Hepatocyte (in vitro differentiated cells): Measurements from ENCODE around the gene FAF2. TPM values are rescaled to one million over a fixed set of nuclear protein-coding genes. Genes with fewer than 3 reads are reported as not detected.
A peak's percentile ranks its signal among the peaks of the same experiment; 100 is the strongest.

Experiments
- DNase-seq: peaks from one replicate; pipeline ENCODE4 v3.0.0-alpha.2; 2016; ENCODE audit warnings: low spot score
- H2AFZ ChIP-seq: fragments of 200-600 bp; sonication (generic); 2 replicates; pipeline ENCODE4 v1.6.0; 2016; ENCODE audit warnings: antibody characterized with exemption, mild to moderate bottlenecking
- H3K27ac ChIP-seq: fragments of 200-600 bp; sonication (generic); 2 replicates; pipeline ENCODE4 v1.5.1; 2016; ENCODE audit warnings: mild to moderate bottlenecking
- H3K27me3 ChIP-seq: fragments of 200-600 bp; sonication (generic); 2 replicates; pipeline ENCODE4 v1.6.1; 2016
- H3K36me3 ChIP-seq: fragments of 200-600 bp; sonication (generic); replicated peaks from 2 replicates; pipeline ENCODE4 v1.5.1; 2016; ENCODE audit warnings: low read depth; ENCODE audit not compliant: insufficient read depth
- H3K4me1 ChIP-seq: fragments of 200-600 bp; sonication (generic); 2 replicates; pipeline ENCODE4 v1.5.1; 2016; ENCODE audit warnings: mild to moderate bottlenecking, moderate library complexity; ENCODE audit not compliant: insufficient read depth
- H3K4me2 ChIP-seq: fragments of 200-600 bp; sonication (generic); 2 replicates; pipeline ENCODE4 v1.6.0; 2016
- H3K4me3 ChIP-seq: fragments of 200-600 bp; sonication (generic); 2 replicates; pipeline ENCODE4 v1.5.1; 2016; ENCODE audit warnings: mild to moderate bottlenecking
- H3K79me2 ChIP-seq: fragments of 200-600 bp; sonication (generic); 2 replicates; pipeline ENCODE4 v1.6.0; 2017; ENCODE audit warnings: mild to moderate bottlenecking
- H3K9me2 ChIP-seq: fragments of 200-600 bp; sonication (generic); replicated peaks from 2 replicates; pipeline ENCODE4 v1.6.0; 2017; ENCODE audit warnings: mild to moderate bottlenecking; ENCODE audit not compliant: insufficient read depth
- H3K9me3 ChIP-seq: fragments of 200-600 bp; sonication (generic); 2 replicates; pipeline ENCODE4 v1.5.1; 2016; ENCODE audit warnings: low read depth, mild to moderate bottlenecking
- H4K20me1 ChIP-seq: fragments of 200-600 bp; sonication (generic); 2 replicates; pipeline ENCODE4 v1.6.0; 2016; ENCODE audit warnings: mild to moderate bottlenecking; ENCODE audit not compliant: insufficient read depth, poor library complexity, severe bottlenecking
- EZH2 ChIP-seq: fragments of 200-600 bp; sonication (generic); IDR thresholded peaks from 2 replicates; pipeline ENCODE4 v1.6.1; 2016; ENCODE audit warnings: antibody characterized with exemption, mild to moderate bottlenecking, borderline replicate concordance
- EZH2phosphoT487 ChIP-seq: fragments of 200-600 bp; sonication (generic); IDR thresholded peaks from one replicate; pipeline ENCODE4 v1.6.1; 2018; ENCODE audit warnings: antibody characterized with exemption, mild to moderate bottlenecking, low read depth, moderate library complexity; ENCODE audit not compliant: unreplicated experiment, severe bottlenecking
- WGBS: methylation state at CpG from one replicate; pipeline ENCODE4 v1.1.6; 2016; ENCODE audit warnings: low lambda C conversion rate; ENCODE audit errors: missing lambda C conversion rate; 5-methylcytosine and 5-hydroxymethylcytosine counted together
- polyA plus RNA-seq: library from polyadenylated mRNA; unstranded; fragments of >200 nt; fragmentation: Nextera tagmentation; extraction: Ambion mirVana; gene quantifications from 2 replicates; pipeline ENCODE4 v1.2.1, GENCODE V29; 2016
- total RNA-seq: library from RNA; depleted of rRNA; stranded (reverse); fragments of >200 nt; gene quantifications from 2 replicates; pipeline ENCODE4 v1.2.3, GENCODE V29; 2014
- TF ChIP-seq, protein P1 (sequence below): fragments of 200-600 bp; sonication (generic); IDR thresholded peaks from 2 replicates; pipeline ENCODE4 v1.5.1; 2016; ENCODE audit warnings: antibody characterized with exemption, mild to moderate bottlenecking; ENCODE audit not compliant: poor library complexity

FAF2 gene
- total and polyA plus RNA-seq, 2 experiments from 2014 or later, result 47.3 to 63.1 TPM

DNA sequence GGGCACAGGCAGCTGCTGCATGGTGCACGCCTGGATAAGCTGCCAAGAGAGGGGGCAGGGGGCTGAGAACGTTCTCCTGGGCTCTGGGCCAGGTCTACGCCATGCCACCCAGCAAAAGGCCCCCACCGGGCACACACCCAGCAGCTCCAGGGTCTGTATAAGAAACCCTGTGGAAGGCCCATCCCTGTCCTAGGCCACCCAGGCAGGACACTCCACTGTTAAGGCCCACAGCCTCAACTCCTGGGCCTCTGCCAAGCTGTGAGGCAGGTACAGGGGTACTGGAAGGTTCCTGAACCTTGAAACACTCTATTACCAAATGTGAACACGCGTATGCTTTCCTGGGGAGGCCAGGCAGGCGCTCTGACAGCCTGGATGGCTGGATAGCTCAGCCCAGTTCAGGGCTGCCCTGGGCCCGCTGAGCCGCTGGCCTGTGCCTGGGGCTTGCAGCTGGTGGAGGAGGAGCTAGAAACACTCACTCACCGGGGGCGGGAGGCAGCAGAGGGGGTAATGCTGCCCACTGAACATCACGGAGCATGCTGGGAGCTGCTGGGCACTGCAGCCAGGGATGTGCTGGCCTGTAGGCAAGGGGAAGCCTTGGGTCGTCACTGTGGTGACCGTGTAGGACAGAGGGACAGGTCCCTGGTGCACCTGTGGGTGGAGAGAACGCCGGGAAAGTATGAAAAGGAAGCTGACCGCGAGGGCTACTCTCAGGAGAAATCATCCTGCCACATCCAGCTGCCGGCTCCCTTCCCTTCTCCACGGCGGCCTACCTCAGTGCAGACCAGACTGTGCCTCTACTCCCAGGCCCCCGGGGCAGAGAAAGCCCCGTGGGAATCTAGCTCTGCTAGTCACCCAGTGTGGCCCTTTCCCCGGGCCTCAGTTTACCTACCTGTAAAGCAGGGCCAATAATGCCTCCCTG lies 83.1 kb downstream of the FAF2 start:
- Histone ChIP-seq H3K27ac (peak overlapping the region; percentile 68), H4K20me1 (peaks cover 44% of the 10 kb centered on the region), H3K36me3 (no peaks in the 10 kb centered on the region), H2AFZ (no peak overlapping the region), H3K79me2 (peaks cover 50% of the 10 kb centered on the region), H3K4me2 (no peak overlapping the region), H3K27me3 (no peaks in the 10 kb centered on the region), H3K9me3 (no peaks in the 10 kb centered on the region), H3K4me3 (no peak overlapping the region), H3K4me1 (peaks cover 32% of the 10 kb centered on the region), H3K9me2 (no peaks in the 10 kb centered on the region)
- TF ChIP-seq EZH2phosphoT487, result no peak
- TF ChIP-seq, protein P1, sequence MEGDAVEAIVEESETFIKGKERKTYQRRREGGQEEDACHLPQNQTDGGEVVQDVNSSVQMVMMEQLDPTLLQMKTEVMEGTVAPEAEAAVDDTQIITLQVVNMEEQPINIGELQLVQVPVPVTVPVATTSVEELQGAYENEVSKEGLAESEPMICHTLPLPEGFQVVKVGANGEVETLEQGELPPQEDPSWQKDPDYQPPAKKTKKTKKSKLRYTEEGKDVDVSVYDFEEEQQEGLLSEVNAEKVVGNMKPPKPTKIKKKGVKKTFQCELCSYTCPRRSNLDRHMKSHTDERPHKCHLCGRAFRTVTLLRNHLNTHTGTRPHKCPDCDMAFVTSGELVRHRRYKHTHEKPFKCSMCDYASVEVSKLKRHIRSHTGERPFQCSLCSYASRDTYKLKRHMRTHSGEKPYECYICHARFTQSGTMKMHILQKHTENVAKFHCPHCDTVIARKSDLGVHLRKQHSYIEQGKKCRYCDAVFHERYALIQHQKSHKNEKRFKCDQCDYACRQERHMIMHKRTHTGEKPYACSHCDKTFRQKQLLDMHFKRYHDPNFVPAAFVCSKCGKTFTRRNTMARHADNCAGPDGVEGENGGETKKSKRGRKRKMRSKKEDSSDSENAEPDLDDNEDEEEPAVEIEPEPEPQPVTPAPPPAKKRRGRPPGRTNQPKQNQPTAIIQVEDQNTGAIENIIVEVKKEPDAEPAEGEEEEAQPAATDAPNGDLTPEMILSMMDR, result no peak
- no peak for TF ChIP-seq EZH2
- 78% methylated on average over 23 of the region's 24 CpGs for WGBS
- DNase-seq, result no peak

DNA sequence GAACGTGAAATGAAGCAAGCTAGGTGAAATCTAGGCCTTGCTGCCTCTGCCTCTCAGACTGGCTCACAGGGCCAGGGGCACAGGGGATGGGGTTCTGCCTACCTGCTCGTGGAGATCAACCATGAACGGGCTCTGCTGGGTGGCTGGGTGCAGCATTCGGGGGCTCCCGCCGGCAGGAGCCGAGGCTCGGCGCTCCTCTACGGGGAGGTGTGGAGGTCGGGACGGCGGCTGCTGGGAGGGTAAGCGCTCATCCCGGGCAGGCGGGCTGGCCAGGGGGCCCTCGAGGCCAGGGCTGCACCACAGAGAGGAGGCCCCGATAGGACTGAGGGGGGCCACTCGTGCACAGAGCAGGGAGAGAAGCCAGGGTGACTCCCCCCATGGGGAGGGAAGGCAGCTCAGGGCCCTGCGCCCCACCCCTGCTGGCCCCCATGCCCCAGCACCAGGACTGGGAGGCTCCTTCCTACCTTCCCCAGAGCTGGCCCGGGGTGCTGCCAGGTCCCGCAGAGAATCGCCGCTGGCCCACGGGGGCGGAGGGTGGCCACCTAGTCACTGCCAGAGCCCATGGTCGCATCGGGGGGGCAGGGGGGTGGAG lies 83.8 kb downstream of the FAF2 start:
- DNase-seq, result no peak
- H2AFZ ChIP-seq, result no peak overlapping the region
- no peaks in the 10 kb centered on the region for H3K36me3 ChIP-seq
- H3K27me3 ChIP-seq, result no peaks in the 10 kb centered on the region
- WGBS, result 97% methylated on average over 24 of the region's 28 CpGs
- no peak overlapping the region for H3K4me3 ChIP-seq
- H3K4me2 ChIP-seq, result no peak overlapping the region
- H3K9me3 ChIP-seq, result no peaks in the 10 kb centered on the region
- H4K20me1 ChIP-seq, result peaks cover 44% of the 10 kb centered on the region
- no peak for TF ChIP-seq EZH2
- no peak for TF ChIP-seq EZH2phosphoT487
- TF ChIP-seq, protein P1, result no peak
- no peaks in the 10 kb centered on the region for H3K9me2 ChIP-seq
- peak overlapping the region; percentile 68 for H3K27ac ChIP-seq
- H3K4me1 ChIP-seq, result peaks cover 32% of the 10 kb centered on the region
- H3K79me2 ChIP-seq, result peaks cover 57% of the 10 kb centered on the region

DNA sequence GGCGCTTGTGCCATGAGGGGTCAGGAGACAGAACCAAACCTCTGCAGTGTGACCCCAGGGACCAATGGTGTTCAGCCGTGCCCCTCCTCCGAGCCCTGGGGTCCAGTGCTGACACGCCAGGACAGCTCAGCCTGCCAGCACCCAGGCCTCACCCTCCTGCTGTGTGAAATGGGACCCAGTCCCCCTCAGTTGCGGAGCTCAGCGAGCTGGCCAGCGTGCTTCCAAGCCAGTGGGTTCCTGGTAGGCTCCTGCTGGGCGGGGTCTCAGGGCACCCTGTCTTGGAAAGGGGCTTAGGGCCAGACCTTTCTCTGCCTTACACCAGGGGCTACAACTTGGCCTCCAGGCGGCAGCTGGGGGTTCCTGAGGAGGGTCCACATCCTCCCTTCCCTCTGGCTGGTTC lies 84.6 kb downstream of the FAF2 start:
- H3K9me3 ChIP-seq, result no peaks in the 10 kb centered on the region
- no peaks in the 10 kb centered on the region for H3K36me3 ChIP-seq
- H3K27ac ChIP-seq, result no peak overlapping the region
- H3K4me3 ChIP-seq, result no peak overlapping the region
- peaks cover 32% of the 10 kb centered on the region for H3K4me1 ChIP-seq
- H3K9me2 ChIP-seq, result no peaks in the 10 kb centered on the region
- TF ChIP-seq EZH2phosphoT487 (no peak), EZH2 (no peak)
- TF ChIP-seq, protein P1, result no peak
- no peak overlapping the region for H2AFZ ChIP-seq
- WGBS, result 95% methylated on average over 8 of the region's 9 CpGs
- peaks cover 57% of the 10 kb centered on the region for H3K79me2 ChIP-seq
- peaks cover 44% of the 10 kb centered on the region for H4K20me1 ChIP-seq
- no peaks in the 10 kb centered on the region for H3K27me3 ChIP-seq
- H3K4me2 ChIP-seq, result peak overlapping the region; percentile 95
- DNase-seq, result no peak
